ENCODE measurements around the gene ITPKC. TPM values are rescaled to one million over a fixed set of nuclear protein-coding genes. Genes with fewer than 3 reads are reported as not detected.

ITPKC gene
- total RNA-seq, 2 experiments from 2014 or later, result 6.6 to 6.8 TPM

GRCh38 chr19:40693150-40693788 lies 23.6 kb upstream of the ITPKC start:
- Mint-ChIP-seq H3K36me3 (ENCODE audit: low read depth) (peaks cover 3% of the 10 kb centered on the region), H3K27ac (no peak overlapping the region), H3K27me3 (no peaks in the 10 kb centered on the region), H3K4me3 (no peak overlapping the region), H3K9me3 (no peaks in the 10 kb centered on the region), H3K4me1 (peaks cover 2% of the 10 kb centered on the region)
- ChIA-PET CTCF (interaction anchor here (0.5 kb wide), 1 partner anchor 1175 kb away, joined by 3 read pairs; no protein-coding TSS in a partner anchor), POLR2A (interaction anchor here (1.2 kb wide), 1 partner anchor 30 kb away, joined by 4 read pairs; no protein-coding TSS in a partner anchor)
- DNase-seq, result no peak

- Mint-ChIP-seq H3K4me3 (no peak overlapping the region), H3K4me1 (peaks cover 2% of the 10 kb centered on the region), H3K27ac (no peak overlapping the region), H3K36me3 (ENCODE audit: low read depth) (peaks cover 6% of the 10 kb centered on the region), H3K9me3 (no peaks in the 10 kb centered on the region), H3K27me3 (no peaks in the 10 kb centered on the region)
- no peak for DNase-seq
- CTCF ChIA-PET, result interaction anchor here (0.5 kb wide), 1 partner anchor 1176 kb away, joined by 3 read pairs; no protein-coding TSS in a partner anchor
- POLR2A ChIA-PET, result interaction anchor here (1.2 kb wide), 1 partner anchor 31 kb away, joined by 4 read pairs; no protein-coding TSS in a partner anchor
Measured at GRCh38 chr19:40693896-40694295, 23.0 kb upstream of the ITPKC start.

GRCh38 chr19:40695881-40696280 lies 21.0 kb upstream of the ITPKC start:
- H3K4me1 Mint-ChIP-seq, result no peaks in the 10 kb centered on the region
- peaks cover 6% of the 10 kb centered on the region for H3K36me3 Mint-ChIP-seq (ENCODE audit: low read depth)
- no peaks in the 10 kb centered on the region for H3K9me3 Mint-ChIP-seq
- no peak overlapping the region for H3K4me3 Mint-ChIP-seq
- no peak for DNase-seq
- H3K27me3 Mint-ChIP-seq, result no peaks in the 10 kb centered on the region
- ChIA-PET POLR2A (no interaction called here), CTCF (no interaction called here)
- H3K27ac Mint-ChIP-seq, result no peak overlapping the region

- ChIA-PET CTCF (no interaction called here), POLR2A (no interaction called here)
- peaks cover 9% of the 10 kb centered on the region for H3K36me3 Mint-ChIP-seq (ENCODE audit: low read depth)
- DNase-seq, result no peak
- H3K4me1 Mint-ChIP-seq, result no peaks in the 10 kb centered on the region
- H3K27me3 Mint-ChIP-seq, result no peaks in the 10 kb centered on the region
- H3K27ac Mint-ChIP-seq, result no peak overlapping the region
- H3K9me3 Mint-ChIP-seq, result no peaks in the 10 kb centered on the region
- no peak overlapping the region for H3K4me3 Mint-ChIP-seq
Measured at GRCh38 chr19:40697007-40697406, 19.9 kb upstream of the ITPKC start.

GRCh38 chr19:40700083-40700482 lies 16.8 kb upstream of the ITPKC start:
- H3K4me1 Mint-ChIP-seq, result no peaks in the 10 kb centered on the region
- CTCF ChIA-PET, result no interaction called here
- no peak overlapping the region for H3K4me3 Mint-ChIP-seq
- POLR2A ChIA-PET, result interaction anchor here (1.2 kb wide), 1 partner anchor 9 kb away, joined by 3 read pairs; no protein-coding TSS in a partner anchor
- H3K9me3 Mint-ChIP-seq, result no peaks in the 10 kb centered on the region
- H3K27ac Mint-ChIP-seq, result no peak overlapping the region
- H3K27me3 Mint-ChIP-seq, result no peaks in the 10 kb centered on the region
- H3K36me3 Mint-ChIP-seq (ENCODE audit: low read depth), result peaks cover 25% of the 10 kb centered on the region
- no peak for DNase-seq

GRCh38 chr19:40701758-40702157 lies 15.2 kb upstream of the ITPKC start:
- CTCF ChIA-PET, result no interaction called here
- Mint-ChIP-seq H3K36me3 (ENCODE audit: low read depth) (peaks cover 27% of the 10 kb centered on the region), H3K4me3 (no peak overlapping the region), H3K4me1 (no peaks in the 10 kb centered on the region), H3K9me3 (no peaks in the 10 kb centered on the region), H3K27ac (no peak overlapping the region), H3K27me3 (no peaks in the 10 kb centered on the region)
- POLR2A ChIA-PET, result no interaction called here
- DNase-seq, result no peak

- no peaks in the 10 kb centered on the region for H3K27me3 Mint-ChIP-seq
- no peak overlapping the region for H3K4me3 Mint-ChIP-seq
- no peaks in the 10 kb centered on the region for H3K9me3 Mint-ChIP-seq
- H3K4me1 Mint-ChIP-seq, result no peaks in the 10 kb centered on the region
- CTCF ChIA-PET, result no interaction called here
- H3K36me3 Mint-ChIP-seq (ENCODE audit: low read depth), result peaks cover 27% of the 10 kb centered on the region
- no peak overlapping the region for H3K27ac Mint-ChIP-seq
- POLR2A ChIA-PET, result no interaction called here
- no peak for DNase-seq
Measured at GRCh38 chr19:40702337-40703012, 14.4 kb upstream of the ITPKC start.

- no peak for DNase-seq
- Mint-ChIP-seq H3K27me3 (no peaks in the 10 kb centered on the region), H3K4me3 (no peak overlapping the region), H3K4me1 (no peaks in the 10 kb centered on the region), H3K36me3 (ENCODE audit: low read depth) (peaks cover 25% of the 10 kb centered on the region), H3K9me3 (no peaks in the 10 kb centered on the region), H3K27ac (no peak overlapping the region)
- POLR2A ChIA-PET, result interaction anchor here (0.6 kb wide), 1 partner anchor 30 kb away, joined by 3 read pairs; no protein-coding TSS in a partner anchor
- CTCF ChIA-PET, result no interaction called here
Measured at GRCh38 chr19:40703029-40703755, 13.7 kb upstream of the ITPKC start.

- Mint-ChIP-seq H3K4me1 (no peaks in the 10 kb centered on the region), H3K27ac (no peak overlapping the region), H3K27me3 (no peaks in the 10 kb centered on the region), H3K9me3 (no peaks in the 10 kb centered on the region), H3K4me3 (no peak overlapping the region), H3K36me3 (ENCODE audit: low read depth) (peaks cover 29% of the 10 kb centered on the region)
- POLR2A ChIA-PET, result no interaction called here
- DNase-seq, result no peak
- CTCF ChIA-PET, result no interaction called here
Measured at GRCh38 chr19:40704491-40705361, 12.2 kb upstream of the ITPKC start.

- POLR2A ChIA-PET, result no interaction called here
- no peak overlapping the region for H3K27ac Mint-ChIP-seq
- CTCF ChIA-PET, result no interaction called here
- no peak overlapping the region for H3K4me3 Mint-ChIP-seq
- H3K9me3 Mint-ChIP-seq, result no peaks in the 10 kb centered on the region
- H3K4me1 Mint-ChIP-seq, result no peaks in the 10 kb centered on the region
- H3K36me3 Mint-ChIP-seq (ENCODE audit: low read depth), result peaks cover 29% of the 10 kb centered on the region
- DNase-seq, result no peak
- H3K27me3 Mint-ChIP-seq, result no peaks in the 10 kb centered on the region
Measured at GRCh38 chr19:40705362-40705651, 11.6 kb upstream of the ITPKC start.

- no peaks in the 10 kb centered on the region for H3K27me3 Mint-ChIP-seq
- POLR2A ChIA-PET, result interaction anchor here (1.4 kb wide), 1 partner anchor 43 kb away, joined by 3 read pairs; no protein-coding TSS in a partner anchor
- H3K27ac Mint-ChIP-seq, result no peak overlapping the region
- peaks cover 2% of the 10 kb centered on the region for H3K4me1 Mint-ChIP-seq
- no peaks in the 10 kb centered on the region for H3K9me3 Mint-ChIP-seq
- peaks cover 32% of the 10 kb centered on the region for H3K36me3 Mint-ChIP-seq (ENCODE audit: low read depth)
- no peak for DNase-seq
- no peak overlapping the region for H3K4me3 Mint-ChIP-seq
- CTCF ChIA-PET, result interaction anchor here (0.6 to 1.4 kb wide), 2 partner anchors 45 to 71 kb away, joined by 3 to 4 read pairs; partner anchors contain the start of genes ACTMAP and SNRPA
Measured at GRCh38 chr19:40705950-40706619, 10.8 kb upstream of the ITPKC start.

GRCh38 chr19:40707615-40708014 lies 9.3 kb upstream of the ITPKC start:
- H3K36me3 Mint-ChIP-seq (ENCODE audit: low read depth), result peaks cover 34% of the 10 kb centered on the region
- H3K4me3 Mint-ChIP-seq, result no peak overlapping the region
- CTCF ChIA-PET, result interaction anchor here (1.4 kb wide), 1 partner anchor 43 kb away, joined by 3 read pairs; the partner anchor contains the start of genes ACTMAP and SNRPA
- POLR2A ChIA-PET, result interaction anchor here (0.6 to 1.4 kb wide), 2 partner anchors 10 to 42 kb away, joined by 3 read pairs; no protein-coding TSS in a partner anchor
- H3K4me1 Mint-ChIP-seq, result peaks cover 12% of the 10 kb centered on the region
- no peaks in the 10 kb centered on the region for H3K27me3 Mint-ChIP-seq
- H3K9me3 Mint-ChIP-seq, result no peaks in the 10 kb centered on the region
- no peak for DNase-seq
- H3K27ac Mint-ChIP-seq, result no peak overlapping the region
